ENCODE measurements around the gene OGDH.

GRCh38 chr7:44617225-44617890 lies 10.9 kb downstream of the OGDH start:
- TF ChIP-seq EZH2 (IDR thresholded peaks at IDR 0.05) (no peak), POLR2AphosphoS5 (IDR thresholded peaks at IDR 0.05; ENCODE audit: borderline replicate concordance, low read depth, low read length) (no peak), FOXP2 (optimal IDR thresholded peaks at IDR 0.05; ENCODE audit: control extremely low read depth, extremely low read length, insufficient read depth) (no peak)
